WTC11 (cell line): Measurements from ENCODE around the gene DAO.

Source experiments
- CREM ChIP-seq: sonication (generic); formaldehyde crosslinking; IDR thresholded peaks from 2 replicates; pipeline ENCODE4 v1.8.1; 2022; ENCODE audit warnings: mild to moderate bottlenecking, missing genetic modification reagents, moderate library complexity
- MLX ChIP-seq: sonication (generic); formaldehyde crosslinking; IDR thresholded peaks from 2 replicates; pipeline ENCODE4 v1.8.1; 2023; ENCODE audit warnings: mild to moderate bottlenecking, missing genetic modification reagents, moderate library complexity
- NFYB ChIP-seq: sonication (generic); formaldehyde crosslinking; conservative IDR thresholded peaks from 2 replicates; pipeline ENCODE4 v1.8.0; 2022; ENCODE audit warnings: low read depth, missing genetic modification reagents
- TF ChIP-seq, protein P1 (sequence below): fragments of 200-600 bp; IDR thresholded peaks from 2 replicates; pipeline ENCODE4 v1.8.0; 2022; ENCODE audit warnings: antibody characterized with exemption

DNA sequence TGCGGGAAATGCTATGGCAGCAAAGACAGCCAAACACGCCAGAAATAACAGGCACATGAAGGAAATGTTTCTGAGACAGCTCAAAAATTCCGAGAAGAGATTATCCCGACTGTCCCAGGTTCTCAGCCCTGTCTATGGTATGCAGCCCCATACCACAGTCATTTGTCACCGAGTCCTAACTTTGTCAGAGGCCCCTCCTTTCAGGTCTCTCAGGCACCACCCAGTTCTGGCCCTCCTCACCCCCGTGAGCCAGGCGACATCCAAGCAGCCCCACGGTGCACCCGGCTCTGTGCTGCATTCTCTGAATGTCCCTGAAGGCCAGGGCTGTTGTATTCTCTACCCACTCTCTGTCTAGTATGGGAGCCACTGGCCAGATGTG is 46.5 kb upstream of the DAO start:
- TF ChIP-seq, protein P1, sequence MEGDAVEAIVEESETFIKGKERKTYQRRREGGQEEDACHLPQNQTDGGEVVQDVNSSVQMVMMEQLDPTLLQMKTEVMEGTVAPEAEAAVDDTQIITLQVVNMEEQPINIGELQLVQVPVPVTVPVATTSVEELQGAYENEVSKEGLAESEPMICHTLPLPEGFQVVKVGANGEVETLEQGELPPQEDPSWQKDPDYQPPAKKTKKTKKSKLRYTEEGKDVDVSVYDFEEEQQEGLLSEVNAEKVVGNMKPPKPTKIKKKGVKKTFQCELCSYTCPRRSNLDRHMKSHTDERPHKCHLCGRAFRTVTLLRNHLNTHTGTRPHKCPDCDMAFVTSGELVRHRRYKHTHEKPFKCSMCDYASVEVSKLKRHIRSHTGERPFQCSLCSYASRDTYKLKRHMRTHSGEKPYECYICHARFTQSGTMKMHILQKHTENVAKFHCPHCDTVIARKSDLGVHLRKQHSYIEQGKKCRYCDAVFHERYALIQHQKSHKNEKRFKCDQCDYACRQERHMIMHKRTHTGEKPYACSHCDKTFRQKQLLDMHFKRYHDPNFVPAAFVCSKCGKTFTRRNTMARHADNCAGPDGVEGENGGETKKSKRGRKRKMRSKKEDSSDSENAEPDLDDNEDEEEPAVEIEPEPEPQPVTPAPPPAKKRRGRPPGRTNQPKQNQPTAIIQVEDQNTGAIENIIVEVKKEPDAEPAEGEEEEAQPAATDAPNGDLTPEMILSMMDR = no peak
- no peak for TF ChIP-seq CREM (CRISPR knock-in tag)
- TF ChIP-seq MLX (CRISPR knock-in tag) = no peak
- TF ChIP-seq NFYB (CRISPR knock-in tag) = no peak
